Fibroblast of lung (primary cell): ENCODE measurements around the gene ABHD6.
"Not testable (repeated sequence)": the region's sequence is repeated elsewhere in the genome, so short reads cannot be mapped to it uniquely, and the experiment has no call there.

Experiments
- CTCF ChIP-seq, 2 donors: IDR thresholded peaks in 1 of 2; conservative IDR thresholded peaks in 1 of 2; 1 replicate in 1 of 2; 2 replicates in 1 of 2; pipeline ENCODE4 v1.5.1; 2011 to 2012; ENCODE audit warnings: low read length in 2 of 2, control low read depth in 1 of 2, inconsistent platforms in 1 of 2, low read depth in 1 of 2, mild to moderate bottlenecking in 1 of 2
- EZH2 ChIP-seq: IDR thresholded peaks from 2 replicates; pipeline ENCODE4 v1.5.1; 2012; ENCODE audit warnings: low read length, control low read depth, mild to moderate bottlenecking; ENCODE audit errors: missing control alignments

GRCh38 chr3:58201451-58201850 lies 36.1 kb upstream of the ABHD6 start:
- TF ChIP-seq CTCF (conservative IDR thresholded peaks at IDR 0.05 in 1 of 2, IDR thresholded peaks at IDR 0.05 in 1 of 2; ENCODE audit: low read depth in 1 of 2, low read length in 2 of 2); EZH2: not testable (repeated sequence)
